ENCODE measurements around the gene MERTK.
A peak's percentile ranks its signal among the peaks of the same experiment; 100 is the strongest.
"Not testable (repeated sequence)": the region's sequence is repeated elsewhere in the genome, so short reads cannot be mapped to it uniquely, and the experiment has no call there.

The MERTK gene

DNA sequence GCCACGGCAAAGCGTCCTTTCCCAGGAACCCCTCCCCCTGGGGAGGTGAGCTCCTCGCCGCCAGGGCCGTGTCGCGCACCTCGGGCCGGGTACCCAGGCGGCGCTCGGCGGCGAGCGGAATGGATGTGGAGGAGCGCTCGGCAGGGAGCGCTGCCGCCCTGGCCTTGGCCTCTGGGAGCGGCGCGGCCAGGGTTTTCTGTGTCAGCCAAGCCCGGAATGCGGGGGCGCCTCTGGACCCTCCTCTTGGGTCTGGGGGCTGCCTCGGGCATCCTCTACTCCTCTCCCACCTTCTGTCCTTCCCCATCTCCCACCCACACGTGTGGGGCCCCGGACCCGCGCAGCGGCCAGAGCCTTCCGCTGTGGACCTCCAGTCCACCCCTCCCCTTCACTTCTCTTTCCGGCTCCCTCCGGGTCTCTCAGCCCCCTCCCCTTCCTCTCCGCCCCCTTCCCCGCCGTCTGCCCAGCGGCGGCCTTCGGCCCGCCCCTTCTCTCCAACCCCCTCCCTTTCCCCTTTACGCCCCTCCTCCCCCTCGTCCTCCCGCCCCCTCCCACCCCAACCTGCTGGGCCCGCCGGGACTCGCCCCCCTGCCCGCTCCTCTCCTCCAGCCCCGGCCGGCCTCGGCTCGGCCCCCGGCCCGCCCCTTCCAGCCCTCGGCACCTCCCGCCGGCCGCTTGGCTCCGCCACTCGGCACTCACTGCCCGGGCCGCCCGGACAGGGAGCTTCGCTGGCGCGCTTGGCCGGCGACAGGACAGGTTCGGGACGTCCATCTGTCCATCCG is at the start of gene MERTK:
Gene MERTK, plus strand, starts transcription at position 684 of the 779 bp plus-strand sequence. CDS start 129 bp downstream, outside the sequence.
- peak in 1 of 2 donors; percentile 39 for DNase-seq (ENCODE audit: extremely low read depth in 1 of 2, low read depth in 1 of 2)

DNA sequence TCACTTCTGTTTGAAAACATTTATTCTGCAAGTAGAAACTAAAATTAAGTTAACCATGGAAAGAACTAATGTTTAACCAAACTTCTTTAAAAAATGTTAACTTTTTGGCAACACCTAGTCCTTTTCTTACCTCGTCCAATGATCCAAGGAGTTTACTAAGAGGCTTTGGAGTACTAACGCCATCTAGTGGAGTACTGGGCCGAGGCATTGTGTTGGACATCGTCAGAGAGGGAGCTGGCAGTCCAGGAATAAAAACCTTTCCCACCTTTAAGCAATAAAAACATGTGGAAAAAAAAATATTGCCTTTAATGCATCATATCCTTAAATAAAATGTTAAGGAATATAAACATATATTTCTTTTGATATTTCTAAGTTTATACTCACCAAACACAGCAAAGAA is 47.8 kb upstream of the MERTK start:
- not testable (repeated sequence) for DNase-seq (ENCODE audit: extremely low read depth in 1 of 2, low read depth in 1 of 2)

DNA sequence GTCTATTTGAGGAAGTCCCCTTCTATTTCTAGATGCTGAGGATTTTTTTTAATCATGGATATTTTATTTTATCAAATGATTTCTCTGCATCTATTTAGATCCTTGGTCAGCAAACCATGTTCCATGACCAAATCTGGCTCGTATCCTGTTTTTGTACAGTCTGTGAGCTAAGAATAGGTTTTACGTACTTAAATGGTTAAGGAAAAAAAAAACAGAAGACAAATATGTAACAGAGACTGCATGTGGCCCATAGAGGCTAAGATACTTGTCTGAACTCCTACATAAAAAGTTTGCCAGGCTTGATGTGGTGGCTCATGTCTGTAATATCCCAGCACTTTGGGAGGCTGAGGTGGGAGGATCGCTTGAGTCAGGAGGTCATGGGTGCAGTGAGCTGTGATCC is 45.9 kb upstream of the MERTK start:
- DNase-seq (ENCODE audit: extremely low read depth in 1 of 2, low read depth in 1 of 2): not testable (repeated sequence)

DNA sequence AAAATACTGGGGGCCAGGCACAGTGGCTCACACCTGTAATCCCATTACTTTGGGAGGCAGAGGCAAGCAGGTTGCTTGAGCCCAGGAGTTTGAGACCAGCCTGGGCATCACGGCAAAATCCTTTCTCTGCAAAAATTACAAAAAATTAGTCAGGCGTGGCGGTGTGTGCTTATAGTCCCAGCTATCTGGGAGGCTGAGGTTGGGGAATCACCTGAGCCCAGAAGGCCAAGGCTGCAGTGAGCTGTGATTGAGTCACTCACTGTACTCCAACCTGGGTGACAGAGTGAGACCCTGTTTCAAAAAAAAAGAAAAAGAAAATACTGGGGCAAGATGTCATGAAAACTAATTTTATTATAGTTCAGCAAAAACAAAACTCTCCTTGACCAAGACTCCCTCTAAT is 38.4 kb upstream of the MERTK start:
- not testable (repeated sequence) for DNase-seq (ENCODE audit: extremely low read depth in 1 of 2, low read depth in 1 of 2)

DNA sequence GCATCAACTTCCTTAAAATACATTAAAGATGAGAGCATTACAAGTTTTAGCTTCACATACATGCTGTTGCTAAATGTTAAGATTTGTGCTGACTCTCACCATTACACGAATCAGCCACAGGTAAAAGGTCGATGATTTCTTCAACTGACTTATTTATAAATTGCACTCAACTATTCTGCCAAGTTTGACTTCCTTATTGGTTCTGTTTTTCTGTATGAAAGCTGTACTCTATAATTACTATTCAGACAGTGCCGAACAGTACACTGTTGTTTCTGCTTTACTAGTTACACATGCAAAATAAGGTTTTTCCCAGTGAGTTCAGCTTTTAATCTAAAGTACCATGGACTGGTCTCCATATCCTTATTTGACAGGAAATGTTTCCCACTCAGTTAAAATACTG is 33.3 kb upstream of the MERTK start:
- DNase-seq (ENCODE audit: extremely low read depth in 1 of 2, low read depth in 1 of 2): not testable (repeated sequence)

- not testable (repeated sequence) for DNase-seq (ENCODE audit: extremely low read depth in 1 of 2, low read depth in 1 of 2)
These were observed 25.6 kb upstream of the MERTK start for GRCh38 chr2:111872806-111873205.

DNA sequence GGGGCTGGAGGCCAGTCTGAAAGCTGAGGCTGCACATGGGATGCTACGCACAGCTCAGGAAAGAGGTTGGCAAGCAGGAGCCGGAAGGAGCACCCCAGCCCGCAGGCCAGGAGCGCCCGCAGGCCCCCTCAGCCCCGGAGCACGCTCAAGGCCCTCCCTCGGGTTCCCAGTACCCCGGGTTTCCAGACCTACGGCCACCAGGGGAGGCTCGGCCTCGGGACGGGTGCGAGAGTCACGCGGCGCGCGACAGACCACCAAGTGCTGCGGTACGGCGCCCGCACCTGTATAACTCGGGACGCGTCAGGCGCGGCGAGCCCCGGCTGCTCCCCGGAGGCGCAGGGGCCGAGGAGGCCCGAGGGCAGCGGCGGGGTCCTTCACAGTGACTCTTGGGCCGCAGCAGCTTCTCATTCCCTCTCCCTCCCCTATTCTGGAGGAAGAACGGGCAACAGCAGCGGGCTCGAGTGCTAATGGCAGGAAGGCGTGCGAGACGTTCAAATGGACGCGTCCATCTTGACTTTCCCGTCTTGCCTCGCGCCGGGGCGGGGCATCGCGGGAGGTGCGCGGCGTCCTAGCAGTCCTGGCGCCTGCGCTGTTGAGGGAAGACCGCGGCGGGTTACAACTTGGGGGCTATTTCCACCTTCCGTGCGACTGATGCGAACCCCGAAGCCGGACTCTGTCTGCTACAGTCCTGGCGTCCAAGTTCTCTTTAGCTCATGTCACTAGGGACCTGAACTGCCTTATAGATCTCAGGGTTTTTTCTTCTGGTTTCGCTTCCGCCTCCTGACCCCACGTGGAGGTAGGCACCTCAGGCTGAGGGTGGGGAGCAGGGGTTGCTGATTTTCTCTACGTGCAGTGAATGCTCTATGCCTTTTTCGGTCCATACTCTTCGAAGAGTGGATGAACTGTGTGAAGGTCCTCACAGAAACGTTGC is 14.5 kb upstream of the MERTK start, which contains the start of gene ANAPC1:
Gene ANAPC1, minus strand, starts transcription at position 533 of the 931 bp plus-strand sequence. CDS start 3,368 bp downstream, outside the sequence.
- peak; percentile 44 to 79 for DNase-seq (ENCODE audit: extremely low read depth in 1 of 2, low read depth in 1 of 2)

- no peak for DNase-seq (ENCODE audit: extremely low read depth in 1 of 2, low read depth in 1 of 2)
These were observed 13.8 kb upstream of the MERTK start for GRCh38 chr2:111884592-111884964.

- no peak for DNase-seq (ENCODE audit: extremely low read depth in 1 of 2, low read depth in 1 of 2)
These were observed 2.4 kb upstream of the MERTK start for GRCh38 chr2:111896024-111896423.

GRCh38 chr2:111896576-111896975 is 1.8 kb upstream of the MERTK start:
- no peak for DNase-seq (ENCODE audit: extremely low read depth in 1 of 2, low read depth in 1 of 2)

DNA sequence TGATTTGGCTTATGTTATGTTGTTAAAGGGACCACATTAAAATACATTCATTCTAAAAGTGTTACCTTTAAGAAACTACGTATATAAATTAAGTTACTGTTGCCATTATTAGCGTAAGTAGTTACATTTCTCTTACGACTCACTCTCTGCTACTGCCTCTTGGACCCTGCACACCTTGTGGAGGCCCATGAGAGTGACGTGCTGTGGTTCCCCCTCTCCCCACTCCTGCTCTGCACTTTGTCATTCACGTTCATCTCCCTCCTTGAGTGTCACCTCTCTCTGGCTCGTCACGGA is 830 bp upstream of the MERTK start:
- no peak for DNase-seq (ENCODE audit: extremely low read depth in 1 of 2, low read depth in 1 of 2)

- DNase-seq (ENCODE audit: extremely low read depth in 1 of 2, low read depth in 1 of 2): no peak
These were observed 502 bp downstream of the MERTK start for GRCh38 chr2:111898703-111899514.

DNA sequence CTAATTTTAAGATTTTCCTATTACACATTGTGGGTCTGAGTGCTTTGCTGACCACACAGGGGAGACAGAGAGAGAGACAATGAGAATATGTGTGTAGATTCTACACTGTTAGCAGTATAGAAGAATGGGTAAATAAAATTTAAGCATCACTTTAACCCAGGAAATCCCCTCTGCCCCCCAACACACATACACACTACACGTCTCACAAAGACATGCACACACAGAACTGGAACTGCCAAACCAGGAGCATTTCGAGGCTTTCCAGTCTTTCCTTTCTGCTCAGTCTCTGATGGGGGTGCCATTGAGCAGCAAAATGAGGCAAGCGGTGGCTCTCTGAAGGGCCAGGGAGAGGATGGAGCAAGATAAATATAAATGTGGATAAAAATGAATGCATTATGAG is 2.5 kb downstream of the MERTK start:
- DNase-seq (ENCODE audit: extremely low read depth in 1 of 2, low read depth in 1 of 2): no peak

DNA sequence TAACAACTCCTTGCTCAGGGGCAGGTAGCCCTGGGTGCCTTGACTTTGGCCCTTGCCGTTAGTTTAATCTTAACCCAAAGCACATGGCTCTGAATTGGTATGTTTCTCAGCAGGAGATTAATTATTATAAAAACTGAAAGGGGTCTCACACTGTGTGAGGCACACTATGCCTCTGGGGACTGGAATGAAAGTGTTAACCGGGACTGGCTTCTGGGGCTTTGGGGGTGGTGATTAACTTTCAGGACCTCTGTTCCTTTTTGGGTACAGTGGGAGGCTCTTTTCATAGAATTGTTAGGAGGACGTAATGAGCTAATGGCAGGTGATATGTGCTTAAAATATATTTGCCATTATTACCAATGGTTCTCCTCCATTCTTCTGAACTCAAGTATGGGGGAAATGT is 5.1 kb downstream of the MERTK start:
- DNase-seq (ENCODE audit: extremely low read depth in 1 of 2, low read depth in 1 of 2): no peak

- DNase-seq (ENCODE audit: extremely low read depth in 1 of 2, low read depth in 1 of 2): no peak
These were observed 5.6 kb downstream of the MERTK start for GRCh38 chr2:111903930-111904439.

- no peak for DNase-seq (ENCODE audit: extremely low read depth in 1 of 2, low read depth in 1 of 2)
These were observed 6.5 kb downstream of the MERTK start for GRCh38 chr2:111904726-111905474.

DNA sequence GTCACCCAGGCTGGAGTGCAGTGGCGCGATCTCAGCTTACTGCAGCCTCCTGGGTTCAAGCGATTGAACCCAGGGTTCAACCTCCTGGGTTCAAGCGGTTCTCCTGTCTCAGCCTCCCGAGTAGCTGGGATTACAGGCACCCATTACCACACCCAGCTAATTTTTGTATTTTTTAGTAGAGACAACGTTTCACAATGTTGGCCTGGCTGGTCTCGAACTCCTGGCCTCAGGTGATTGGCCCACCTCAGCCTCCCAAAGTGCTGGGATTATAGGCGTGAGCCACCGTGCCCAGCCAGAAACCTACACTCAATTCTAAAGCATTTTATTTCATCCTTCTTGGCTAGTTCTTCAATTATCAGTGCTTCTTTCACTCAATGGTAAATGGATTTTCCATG is 7.1 kb downstream of the MERTK start:
- DNase-seq (ENCODE audit: extremely low read depth in 1 of 2, low read depth in 1 of 2): not testable (repeated sequence)

DNA sequence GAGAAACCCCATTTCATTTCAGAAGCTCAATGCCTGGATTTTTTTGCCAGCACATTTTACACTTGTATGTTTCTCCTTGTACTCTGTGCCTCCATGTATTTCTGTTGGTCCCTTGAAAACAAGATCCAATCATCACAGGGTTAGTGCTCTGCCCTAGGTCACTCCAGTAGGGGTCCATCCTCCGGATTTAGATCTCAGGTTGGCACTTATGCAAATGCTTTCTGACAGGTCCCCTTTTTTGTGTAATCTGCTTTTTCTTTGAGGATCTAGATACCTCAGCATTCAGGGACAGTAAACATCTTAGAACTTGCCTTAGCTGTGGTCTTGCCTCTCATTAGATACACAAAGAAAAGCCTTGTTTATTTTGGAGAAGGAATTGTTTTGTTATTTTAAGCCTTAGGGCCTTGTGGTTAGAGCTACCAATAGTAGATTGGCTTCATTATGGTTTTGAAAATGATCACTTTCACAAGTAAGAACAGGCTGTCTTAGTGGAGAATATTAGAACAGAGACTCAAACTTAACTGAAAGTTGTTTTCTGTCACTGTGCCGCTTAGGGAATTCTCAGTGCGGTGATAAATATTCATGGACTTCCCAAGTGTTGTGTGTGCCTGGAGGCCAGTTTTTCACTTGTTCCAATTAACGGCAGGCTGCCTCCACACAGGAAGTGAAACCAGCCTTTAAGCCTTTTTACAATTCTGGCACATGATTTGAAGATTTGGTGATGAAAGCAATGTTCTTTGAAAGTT is 7.8 kb downstream of the MERTK start:
- no peak for DNase-seq (ENCODE audit: extremely low read depth in 1 of 2, low read depth in 1 of 2)

DNA sequence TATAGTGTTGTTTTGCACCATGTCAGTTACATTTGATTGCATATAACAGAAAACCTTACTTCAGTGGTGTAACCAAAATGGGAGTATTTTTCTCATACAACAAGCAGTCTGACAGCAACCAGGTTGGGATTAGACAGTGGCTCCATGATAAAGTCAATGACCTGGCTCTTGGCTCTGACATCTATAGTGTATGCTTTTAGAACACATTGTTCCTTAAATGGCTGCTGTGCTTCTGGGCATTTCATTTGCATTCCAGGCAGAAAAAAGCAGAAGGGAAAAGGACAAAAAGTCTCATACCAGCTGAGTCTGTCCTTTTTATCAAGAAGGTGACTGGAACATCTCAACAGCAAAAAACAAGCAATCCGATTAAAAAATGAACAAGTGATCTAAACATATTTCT is 10.2 kb downstream of the MERTK start:
- no peak for DNase-seq (ENCODE audit: extremely low read depth in 1 of 2, low read depth in 1 of 2)
